Caco-2 (cell line): ENCODE data around the gene RHBDF2. TPM values are rescaled to one million over a fixed set of nuclear protein-coding genes. Genes with fewer than 3 reads are reported as not detected.

Experiments
- BruUV-seq: library from RNA; stranded (reverse); fragments of 400-500 nt; replicated peaks from 2 replicates; lab custom pipeline; 2021; lab: Mats Ljungman, UMichigan
- CTCF ChIA-PET: fragments of 300-600 bp; sonication (Branson Sonifier 250); formaldehyde crosslinking; loops from one replicate; lab custom pipeline; 2022; ENCODE audit warnings: antibody characterized with exemption; lab: Charles Lee
- POLR2A ChIA-PET: fragments of 300-600 bp; sonication (Branson Sonifier 250); formaldehyde crosslinking; loops from one replicate; lab custom pipeline; 2022; ENCODE audit warnings: antibody characterized with exemption; lab: Charles Lee
- DNase-seq, 2 experiments: peaks; one replicate each; pipeline versions ENCODE4 v3.0.0 to v3.0.0-alpha.2; 2020 to 2022
- H3K27me3 ChIP-seq: replicated peaks from 2 replicates; pipeline ENCODE4 v1.6.0; 2011; ENCODE audit warnings: low read length; ENCODE audit not compliant: control insufficient read depth, insufficient read depth
- H3K36me3 ChIP-seq: 2 replicates; pipeline ENCODE4 v1.5.1; 2011; ENCODE audit warnings: low read length; ENCODE audit not compliant: control insufficient read depth, insufficient read depth
- H3K4me1 ChIP-seq: fragments of 250-450 bp; sonication (Bioruptor Pico); 2 replicates; pipeline ENCODE4 v1.5.1; 2020; ENCODE audit warnings: mild to moderate bottlenecking
- H3K4me3 ChIP-seq: 2 replicates; pipeline ENCODE4 v1.5.1; 2011; ENCODE audit warnings: low read depth, mild to moderate bottlenecking, control low read depth, low read length
- H3K9me3 ChIP-seq: fragments of 250-450 bp; sonication (Bioruptor Pico); 2 replicates; pipeline ENCODE4 v1.5.1; 2020; ENCODE audit warnings: mild to moderate bottlenecking, moderate library complexity
- H3K27ac Mint-ChIP-seq: one replicate; pipeline ENCODE4 v1.8.0; 2022; ENCODE audit warnings: mixed read lengths; ENCODE audit not compliant: unreplicated experiment
- H3K27me3 Mint-ChIP-seq: one replicate; pipeline ENCODE4 v1.8.0; 2022; ENCODE audit warnings: mixed read lengths; ENCODE audit not compliant: insufficient read depth, unreplicated experiment
- H3K36me3 Mint-ChIP-seq: one replicate; pipeline ENCODE4 v1.8.0; 2022; ENCODE audit warnings: mild to moderate bottlenecking, mixed read lengths; ENCODE audit not compliant: insufficient read depth, unreplicated experiment
- H3K4me1 Mint-ChIP-seq: one replicate; pipeline ENCODE4 v1.8.0; 2022; ENCODE audit warnings: low read depth, mixed read lengths; ENCODE audit not compliant: unreplicated experiment
- H3K4me3 Mint-ChIP-seq: one replicate; pipeline ENCODE4 v1.8.0; 2022; ENCODE audit warnings: mild to moderate bottlenecking, moderate library complexity, mixed read lengths; ENCODE audit not compliant: unreplicated experiment
- H3K9me3 Mint-ChIP-seq: one replicate; pipeline ENCODE4 v1.8.0; 2022; ENCODE audit warnings: mixed read lengths; ENCODE audit not compliant: unreplicated experiment
- intact Hi-C: fragments of 100-400 bp; cut with micrococcal nuclease; formaldehyde crosslinking; loops from one replicate; pipeline ENCODE4 v1.10.0; 2022; ENCODE audit not compliant: unreplicated experiment
- total RNA-seq: library from RNA; stranded (reverse); gene quantifications from 2 replicates; pipeline ENCODE4 v1.2.3, GENCODE V29; 2022
- TF ChIP-seq, protein P1 (sequence below), 2 experiments: fragments of 200-600 bp in 1 of 2; IDR thresholded peaks; 1 replicate in 1 of 2; 2 replicates in 1 of 2; pipeline versions ENCODE4 v1.5.1 to v1.8.0; 2011 to 2022; ENCODE audit warnings: antibody characterized with exemption in 1 of 2, control low read depth in 1 of 2, inconsistent platforms in 1 of 2, low read depth in 1 of 2, low read length in 1 of 2, mild to moderate bottlenecking in 1 of 2, moderate library complexity in 1 of 2; ENCODE audit not compliant: insufficient read depth in 1 of 2, severe bottlenecking in 1 of 2, unreplicated experiment in 1 of 2

RHBDF2 gene
- total RNA-seq, 1 experiment from 2014 or later = 33.8 TPM

DNA sequence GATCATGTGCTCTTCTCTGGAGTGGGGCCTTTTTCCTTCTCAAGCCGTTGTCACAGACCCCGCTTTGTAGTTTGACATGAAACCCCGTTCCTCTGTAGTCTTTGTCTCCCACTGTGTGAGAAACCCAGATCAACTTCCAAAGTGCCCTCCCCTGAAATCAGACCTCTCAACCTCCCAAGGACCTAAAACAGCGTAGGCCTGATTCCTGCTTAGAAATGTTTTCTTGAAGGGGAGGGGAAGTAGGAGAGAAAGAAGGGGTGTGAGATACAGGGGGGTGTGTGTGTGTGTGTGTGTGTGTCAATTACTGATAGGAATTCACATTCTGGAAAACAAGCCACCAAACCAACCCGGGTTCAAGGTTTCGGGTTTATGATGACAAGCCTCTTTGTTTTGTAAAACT is 49.7 kb downstream of the RHBDF2 start:
- peaks cover 12% of the 10 kb centered on the region for H3K4me1 ChIP-seq
- BruUV-seq = TSS peak; percentile 25
- Mint-ChIP-seq H3K4me1 (peaks cover 14% of the 10 kb centered on the region), H3K9me3 (no peaks in the 10 kb centered on the region), H3K4me3 (peak overlapping the region; percentile 65), H3K27me3 (no peaks in the 10 kb centered on the region), H3K36me3 (peaks cover 5% of the 10 kb centered on the region), H3K27ac (no peak overlapping the region)
- TF ChIP-seq, protein P1, sequence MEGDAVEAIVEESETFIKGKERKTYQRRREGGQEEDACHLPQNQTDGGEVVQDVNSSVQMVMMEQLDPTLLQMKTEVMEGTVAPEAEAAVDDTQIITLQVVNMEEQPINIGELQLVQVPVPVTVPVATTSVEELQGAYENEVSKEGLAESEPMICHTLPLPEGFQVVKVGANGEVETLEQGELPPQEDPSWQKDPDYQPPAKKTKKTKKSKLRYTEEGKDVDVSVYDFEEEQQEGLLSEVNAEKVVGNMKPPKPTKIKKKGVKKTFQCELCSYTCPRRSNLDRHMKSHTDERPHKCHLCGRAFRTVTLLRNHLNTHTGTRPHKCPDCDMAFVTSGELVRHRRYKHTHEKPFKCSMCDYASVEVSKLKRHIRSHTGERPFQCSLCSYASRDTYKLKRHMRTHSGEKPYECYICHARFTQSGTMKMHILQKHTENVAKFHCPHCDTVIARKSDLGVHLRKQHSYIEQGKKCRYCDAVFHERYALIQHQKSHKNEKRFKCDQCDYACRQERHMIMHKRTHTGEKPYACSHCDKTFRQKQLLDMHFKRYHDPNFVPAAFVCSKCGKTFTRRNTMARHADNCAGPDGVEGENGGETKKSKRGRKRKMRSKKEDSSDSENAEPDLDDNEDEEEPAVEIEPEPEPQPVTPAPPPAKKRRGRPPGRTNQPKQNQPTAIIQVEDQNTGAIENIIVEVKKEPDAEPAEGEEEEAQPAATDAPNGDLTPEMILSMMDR (IDR thresholded peaks at IDR 0.05; ENCODE audit: insufficient read depth in 1 of 2, low read depth in 1 of 2, low read length in 1 of 2, severe bottlenecking in 1 of 2, unreplicated experiment in 1 of 2) = no peak
- no peaks in the 10 kb centered on the region for H3K27me3 ChIP-seq
- ChIA-PET CTCF (interaction anchor here (0.6 to 0.9 kb wide), 3 partner anchors 43 to 1859 kb away, joined by 3 to 8 read pairs (median 3); partner anchors contain the start of genes ACOX1 and TEN1), POLR2A (no interaction called here)
- H3K4me3 ChIP-seq = peak overlapping the region; percentile 90
- no peak for DNase-seq
- no peaks in the 10 kb centered on the region for H3K9me3 ChIP-seq
- intact Hi-C loops = no loop called here
- no peaks in the 10 kb centered on the region; the same call in 1 of the 2 replicates for H3K36me3 ChIP-seq

DNA sequence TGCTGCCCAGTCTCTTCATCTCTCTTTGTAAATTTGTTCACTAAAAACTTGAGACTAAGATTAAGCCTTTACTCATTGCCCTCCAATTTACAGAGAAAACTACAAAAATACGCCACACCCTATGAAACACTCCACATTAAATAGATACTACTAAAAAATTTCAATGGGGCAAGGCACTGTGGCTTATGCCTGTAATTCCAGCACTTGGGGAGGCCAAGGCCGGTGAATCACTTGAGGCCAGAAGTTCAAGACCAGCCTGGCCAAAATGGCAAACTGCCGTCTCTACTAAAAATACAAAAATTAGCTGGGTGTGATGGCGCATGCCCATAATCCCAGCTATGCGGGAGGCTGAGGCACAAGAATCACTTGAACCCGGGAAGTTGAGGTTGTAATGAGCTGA is 52.1 kb downstream of the RHBDF2 start:
- H3K4me3 Mint-ChIP-seq = no peak overlapping the region
- H3K27ac Mint-ChIP-seq = no peak overlapping the region
- no peaks in the 10 kb centered on the region for H3K9me3 Mint-ChIP-seq
- no TSS peak for BruUV-seq
- H3K27me3 Mint-ChIP-seq = no peaks in the 10 kb centered on the region
- H3K36me3 ChIP-seq = no peaks in the 10 kb centered on the region; the same call in 1 of the 2 replicates
- intact Hi-C loops = no loop called here
- no peaks in the 10 kb centered on the region for H3K27me3 ChIP-seq
- ChIA-PET CTCF (no interaction called here), POLR2A (no interaction called here)
- H3K9me3 ChIP-seq = no peaks in the 10 kb centered on the region
- H3K4me1 Mint-ChIP-seq = peaks cover 32% of the 10 kb centered on the region
- H3K4me3 ChIP-seq = no peak overlapping the region
- DNase-seq = no peak
- peaks cover 5% of the 10 kb centered on the region for H3K36me3 Mint-ChIP-seq
- TF ChIP-seq, protein P1 (IDR thresholded peaks at IDR 0.05; ENCODE audit: insufficient read depth in 1 of 2, low read depth in 1 of 2, low read length in 1 of 2, severe bottlenecking in 1 of 2, unreplicated experiment in 1 of 2) = no peak
- peaks cover 24% of the 10 kb centered on the region for H3K4me1 ChIP-seq

DNA sequence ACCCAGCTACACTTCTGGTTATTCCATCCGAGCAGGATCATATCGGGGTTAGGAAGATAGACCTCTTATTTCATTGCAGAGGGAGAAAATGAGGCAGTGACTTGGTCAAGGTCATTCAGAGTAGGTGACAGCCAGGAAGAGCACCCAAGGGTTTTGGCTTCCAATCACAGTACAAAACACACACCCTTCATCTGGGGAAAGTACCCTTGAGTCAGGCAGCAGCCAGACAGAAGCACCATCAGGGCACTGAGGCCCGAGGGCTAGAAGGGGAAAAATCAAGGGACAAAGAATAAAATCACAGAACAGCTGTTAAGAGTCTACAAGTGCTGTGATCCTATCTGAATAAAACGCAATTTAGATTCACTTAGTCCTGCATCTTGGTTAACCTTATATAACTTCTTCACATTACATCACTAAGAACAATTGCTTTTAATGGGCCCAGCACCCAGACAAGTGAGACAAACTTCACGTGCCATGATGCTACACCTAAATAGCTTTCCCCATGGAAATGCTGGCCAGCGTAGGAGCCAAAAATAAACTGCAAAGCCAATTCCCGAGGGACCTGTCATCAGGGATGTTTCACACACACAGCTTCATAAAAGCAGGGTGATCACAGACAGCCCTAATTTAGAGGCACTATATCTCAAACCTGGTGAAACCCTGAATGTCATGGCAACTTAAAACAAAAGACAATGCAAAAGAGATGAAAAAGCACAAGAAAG is 53.1 kb downstream of the RHBDF2 start:
- intact Hi-C loops = no loop called here
- Histone ChIP-seq H3K4me3 (no peak overlapping the region), H3K4me1 (peaks cover 28% of the 10 kb centered on the region), H3K27me3 (no peaks in the 10 kb centered on the region), H3K9me3 (no peaks in the 10 kb centered on the region), H3K36me3 (no peaks in the 10 kb centered on the region; the same call in 1 of the 2 replicates)
- no peaks in the 10 kb centered on the region for H3K9me3 Mint-ChIP-seq
- H3K4me3 Mint-ChIP-seq = no peak overlapping the region
- POLR2A ChIA-PET = no interaction called here
- CTCF ChIA-PET = interaction anchor here (0.6 kb wide), 1 partner anchor 201 kb away, joined by 5 read pairs; no protein-coding TSS in a partner anchor
- TF ChIP-seq, protein P1 (IDR thresholded peaks at IDR 0.05; ENCODE audit: insufficient read depth in 1 of 2, low read depth in 1 of 2, low read length in 1 of 2, severe bottlenecking in 1 of 2, unreplicated experiment in 1 of 2) = no peak
- peaks cover 32% of the 10 kb centered on the region for H3K4me1 Mint-ChIP-seq
- no peak overlapping the region for H3K27ac Mint-ChIP-seq
- BruUV-seq = no TSS peak
- no peak for DNase-seq
- H3K27me3 Mint-ChIP-seq = no peaks in the 10 kb centered on the region
- peaks cover 5% of the 10 kb centered on the region for H3K36me3 Mint-ChIP-seq
